Upper lobe of left lung (tissue), 6 donors: ENCODE data around the gene SERTAD3. TPM values are rescaled to one million over a fixed set of nuclear protein-coding genes. Genes with fewer than 3 reads are reported as not detected.
"Not testable (repeated sequence)": the region's sequence is repeated elsewhere in the genome, so short reads cannot be mapped to it uniquely, and the experiment has no call there.

Source experiments
- ATAC-seq, 2 donors: fragments of 200-7000 bp; cut with Tn5 transposase; one replicate each; pipeline ENCODE4 v1.9.1; 2022; ENCODE audit warnings: mild to moderate bottlenecking in 2 of 2, moderate library complexity in 2 of 2; ENCODE audit not compliant: low FRiP score in 2 of 2
- DNase-seq, 2 donors: peaks; one replicate each; pipeline ENCODE4 v3.0.0-alpha.2; 2019 to 2020
- H3K27ac ChIP-seq, 4 donors: fragments of 200-600 bp; sonication (generic); one replicate each; pipeline ENCODE4 v1.5.1; 2016 to 2019
- H3K27me3 ChIP-seq, 4 donors: fragments of 200-600 bp; sonication (generic); one replicate each; pipeline ENCODE4 v1.5.1; 2017 to 2019
- H3K36me3 ChIP-seq, 4 donors: fragments of 200-600 bp; sonication (generic); one replicate each; pipeline ENCODE4 v1.5.1; 2016 to 2019
- H3K4me1 ChIP-seq, 4 donors: fragments of 200-600 bp; sonication (generic); one replicate each; pipeline ENCODE4 v1.5.1; 2018 to 2019
- H3K4me3 ChIP-seq, 4 donors: fragments of 200-600 bp; sonication (generic); one replicate each; pipeline ENCODE4 v1.5.1; 2017 to 2019; ENCODE audit warnings: mild to moderate bottlenecking in 2 of 4, moderate library complexity in 1 of 4
- H3K9me3 ChIP-seq, 4 donors: fragments of 200-600 bp; sonication (generic); one replicate each; pipeline ENCODE4 v1.5.1; 2018 to 2019
- CTCF ChIP-seq, 6 experiments: fragments of 450-650 bp in 4 of 6; fragments of 200-600 bp in 2 of 6; sonication (generic) in 2 of 6; IDR thresholded peaks; one replicate each; pipeline ENCODE4 v1.5.1; 2016 to 2019; ENCODE audit warnings: antibody characterized with exemption in 6 of 6
- EP300 ChIP-seq, 4 donors: sonication (generic); formaldehyde crosslinking; IDR thresholded peaks; one replicate each; pipeline ENCODE4 v1.5.1; 2017; ENCODE audit warnings: antibody characterized with exemption in 4 of 4, control low read depth in 2 of 4
- POLR2A ChIP-seq, 4 donors: fragments of 450-650 bp; IDR thresholded peaks; one replicate each; pipeline ENCODE4 v1.5.1; 2016 to 2017; ENCODE audit warnings: antibody characterized with exemption in 4 of 4, mild to moderate bottlenecking in 2 of 4
- POLR2AphosphoS5 ChIP-seq, 2 donors: sonication (generic); formaldehyde crosslinking; IDR thresholded peaks; one replicate each; pipeline ENCODE4 v1.5.1; 2017; ENCODE audit warnings: antibody characterized with exemption in 2 of 2
- WGBS, 2 donors: methylation state at CpG; one replicate each; pipeline ENCODE4 v1.1.5; 2017 to 2018; 5-methylcytosine and 5-hydroxymethylcytosine counted together
- total RNA-seq, 6 donors: library from RNA; depleted of rRNA in 4 of 6; stranded (reverse); fragments of >200 nt in 4 of 6; gene quantifications; one replicate each; pipeline versions ENCODE4 v1.1.0 to v1.2.1, GENCODE V29; 2016 to 2021
- donor health status: DM: no; HTN: no; CAD: no; lungs with moderate emphysema.
- donor health status: DM: no; HTN: yes; CAD: no; lungs with severe emphysema.

Gene SERTAD3
- total RNA-seq, 6 donors from 2014 or later = 8.9 to 44.5 (median 21.9) TPM

- Histone ChIP-seq H3K9me3 (no peaks in the 10 kb centered on the region), H3K4me1 (peaks cover 16 to 38% (median 25%) of the 10 kb centered on the region in 4 donors), H3K4me3 (peak overlapping the region; percentile 21 to 91 (median 72)), H3K27me3 (no peaks in the 10 kb centered on the region), H3K27ac (peak overlapping the region; percentile 63 to 98 (median 82)), H3K36me3 (peaks cover 14 to 28% (median 21%) of the 10 kb centered on the region in 4 donors)
- ATAC-seq (no peak), DNase-seq (no peak)
- 20 to 28% methylated on average over 15 to 22 of the region's 22 CpGs for WGBS, 2 donors
- TF ChIP-seq POLR2A (IDR thresholded peaks at IDR 0.05) (no peak), EP300 (IDR thresholded peaks at IDR 0.05) (no peak), CTCF (IDR thresholded peaks at IDR 0.05) (no peak), POLR2AphosphoS5 (IDR thresholded peaks at IDR 0.05) (no peak)
Observed at GRCh38 chr19:40442328-40443130, 1.6 kb downstream of the SERTAD3 start.

- TF ChIP-seq POLR2AphosphoS5 (IDR thresholded peaks at IDR 0.05) (no peak), EP300 (IDR thresholded peaks at IDR 0.05) (no peak), POLR2A (IDR thresholded peaks at IDR 0.05) (no peak), CTCF (IDR thresholded peaks at IDR 0.05) (no peak)
- no peak for ATAC-seq
- H3K4me1 ChIP-seq = peaks cover 16 to 38% (median 25%) of the 10 kb centered on the region in 4 donors
- no peaks in the 10 kb centered on the region for H3K9me3 ChIP-seq
- H3K4me3 ChIP-seq = no peak overlapping the region
- H3K36me3 ChIP-seq = peaks cover 13 to 24% (median 15%) of the 10 kb centered on the region in 4 donors
- H3K27me3 ChIP-seq = no peaks in the 10 kb centered on the region
- 88 to 90% methylated on average over 6 to 11 of the region's 11 CpGs for WGBS, 2 donors
- peak overlapping the region in 2 of 4 donors; percentile 67 to 96 for H3K27ac ChIP-seq
- peak in 1 of 2 donors; percentile 76 for DNase-seq
Observed at GRCh38 chr19:40441719-40442253, 2.3 kb downstream of the SERTAD3 start.

- H3K27ac ChIP-seq = no peak overlapping the region
- WGBS, 2 donors = 96 to 98% methylated on average over 3 of the region's 3 CpGs
- ATAC-seq = no peak
Observed at GRCh38 chr19:40438284-40438683, 5.9 kb downstream of the SERTAD3 start.

GRCh38 chr19:40433391-40434216, 10.5 kb downstream of the SERTAD3 start:
- H3K27me3 ChIP-seq = no peaks in the 10 kb centered on the region
- DNase-seq (peak; percentile 94 to 97), ATAC-seq (peak; percentile 98 to 99)
- H3K36me3 ChIP-seq = no peaks in the 10 kb centered on the region
- peaks cover 14 to 30% (median 26%) of the 10 kb centered on the region in 4 donors for H3K4me1 ChIP-seq
- peak overlapping the region; percentile 88 to 98 (median 92) for H3K27ac ChIP-seq
- WGBS, 2 donors = 4% methylated on average over 20 to 37 of the region's 50 CpGs
- peak overlapping the region; percentile 25 to 42 (median 32) for H3K4me3 ChIP-seq
- no peaks in the 10 kb centered on the region for H3K9me3 ChIP-seq
- peak; percentile 34 to 59 for TF ChIP-seq POLR2AphosphoS5 (IDR thresholded peaks at IDR 0.05)
- TF ChIP-seq POLR2A (IDR thresholded peaks at IDR 0.05) = peak in 3 of 4 donors; percentile 53 to 70 (median 59)
- TF ChIP-seq CTCF (IDR thresholded peaks at IDR 0.05) = peak in 1 of 6 experiments; percentile 14
- no peak for TF ChIP-seq EP300 (IDR thresholded peaks at IDR 0.05)

More at GRCh38 chr19:40438284-40438683, 5.9 kb downstream of the SERTAD3 start:
- TF ChIP-seq CTCF (IDR thresholded peaks at IDR 0.05) (no peak), POLR2AphosphoS5 (IDR thresholded peaks at IDR 0.05) (no peak), EP300 (IDR thresholded peaks at IDR 0.05) (no peak), POLR2A (IDR thresholded peaks at IDR 0.05) (no peak)
- Histone ChIP-seq H3K36me3 (peaks cover 13 to 24% (median 15%) of the 10 kb centered on the region in 4 donors), H3K9me3 (no peaks in the 10 kb centered on the region), H3K27me3 (no peaks in the 10 kb centered on the region), H3K4me3 (no peak overlapping the region), H3K4me1 (peaks cover 27 to 47% (median 29%) of the 10 kb centered on the region in 4 donors)
- DNase-seq = no peak

- Histone ChIP-seq H3K4me3 (peak overlapping the region; percentile 25 to 42 (median 32)), H3K4me1 (peaks cover 14 to 30% (median 26%) of the 10 kb centered on the region in 4 donors), H3K27ac (peak overlapping the region; percentile 88 to 98 (median 92))
- H3K36me3 ChIP-seq, DNase-seq, ATAC-seq, H3K9me3 ChIP-seq, H3K27me3 ChIP-seq: not testable (repeated sequence)
- 25 to 35% methylated on average over 7 of the region's 7 CpGs for WGBS, 2 donors
Observed at GRCh38 chr19:40432760-40433159, 11.4 kb downstream of the SERTAD3 start.
